Small intestine (tissue), 7 donors: Measurements from ENCODE around the gene ZMYND11. TPM values are rescaled to one million over a fixed set of nuclear protein-coding genes. Genes with fewer than 3 reads are reported as not detected.
A peak's percentile ranks its signal among the peaks of the same experiment; 100 is the strongest.
"Not testable (repeated sequence)": the region's sequence is repeated elsewhere in the genome, so short reads cannot be mapped to it uniquely, and the experiment has no call there.

Source experiments
- DNase-seq, 2 donors: peaks; one replicate each; pipeline versions ENCODE4 v3.0.0 to v3.0.0-alpha.2; 2013
- FAIRE-seq: peaks from 2 replicates; lab custom pipeline; 2012; peaks lifted over from hg19 to GRCh38; lab: Jason Lieb, UNC
- H3K27ac ChIP-seq, 3 donors: one replicate each; pipeline ENCODE4 v1.5.1; 2013; ENCODE audit warnings: low read length in 2 of 3, mild to moderate bottlenecking in 2 of 3, control low read depth in 1 of 3, inconsistent platforms in 1 of 3, low read depth in 1 of 3, moderate library complexity in 1 of 3
- H3K27me3 ChIP-seq, 3 donors: one replicate each; pipeline ENCODE4 v1.6.1; 2013; ENCODE audit warnings: low read length in 3 of 3, inconsistent platforms in 1 of 3; ENCODE audit not compliant: control insufficient read depth in 3 of 3, insufficient read depth in 3 of 3
- H3K36me3 ChIP-seq, 3 donors: one replicate each; pipeline ENCODE4 v1.6.1; 2013; ENCODE audit warnings: low read length in 3 of 3, inconsistent platforms in 1 of 3, low read depth in 1 of 3, mild to moderate bottlenecking in 1 of 3, moderate library complexity in 1 of 3; ENCODE audit not compliant: control insufficient read depth in 3 of 3, insufficient read depth in 2 of 3
- H3K4me1 ChIP-seq, 3 donors: one replicate each; pipeline ENCODE4 v1.6.1; 2013; ENCODE audit warnings: low read length in 2 of 3, inconsistent platforms in 1 of 3, low read depth in 1 of 3, mild to moderate bottlenecking in 1 of 3, moderate library complexity in 1 of 3; ENCODE audit not compliant: control insufficient read depth in 3 of 3, insufficient read depth in 2 of 3
- H3K4me3 ChIP-seq, 3 donors: one replicate each; pipeline ENCODE4 v1.5.1; 2013; ENCODE audit warnings: low read length in 3 of 3, control low read depth in 1 of 3, inconsistent platforms in 1 of 3, low read depth in 1 of 3, mild to moderate bottlenecking in 1 of 3, moderate library complexity in 1 of 3
- H3K9me3 ChIP-seq, 2 donors: one replicate each; pipeline ENCODE4 v1.6.1; 2013; ENCODE audit warnings: low read depth in 1 of 2, low read length in 1 of 2; ENCODE audit not compliant: control insufficient read depth in 2 of 2, insufficient read depth in 1 of 2
- WGBS, 3 donors: extraction: QIAGEN DNeasy Blood & Tissue Kit; methylation state at CpG; one replicate each; pipeline ENCODE4 v1.1.7; 2013; 5-methylcytosine and 5-hydroxymethylcytosine counted together
- polyA plus RNA-seq, 4 donors: library from polyadenylated mRNA; stranded (reverse) in 3 of 4; unstranded in 1 of 4; fragments of 200-250 nt in 3 of 4; fragments of 120-200 nt in 1 of 4; gene quantifications; one replicate each; pipeline versions ENCODE4 v1.2.1 to v1.2.3, GENCODE V29; 2013
- donor health status: healthy with polysubstance abuse.
- donor health status: control.
- donor health status: control.
- donor health status: Bipolar disorder and iron deficiency.
- donor health status: healthy.

The ZMYND11 gene
- polyA plus RNA-seq, 4 donors: 21.7 to 57.6 (median 27.0) TPM

- Histone ChIP-seq H3K27ac (no peak overlapping the region), H3K27me3 (no peaks in the 10 kb centered on the region), H3K4me1 (peaks cover 0 to 2% (median 0%) of the 10 kb centered on the region in 3 donors), H3K9me3 (peaks cover 0 to 4% of the 10 kb centered on the region in 2 donors), H3K36me3 (peaks cover 0 to 10% (median 5%) of the 10 kb centered on the region in 3 donors), H3K4me3 (no peak overlapping the region)
- DNase-seq: peak; percentile 16 to 31
- 25 to 45% (median 28%) methylated on average over 2 of the region's 2 CpGs for WGBS, 3 donors
- FAIRE-seq: peak; percentile 44
These were observed 43.0 kb downstream of the ZMYND11 start for GRCh38 chr10:178208-178607.

GRCh38 chr10:178723-179122, 43.5 kb downstream of the ZMYND11 start:
- peaks cover 0 to 2% (median 0%) of the 10 kb centered on the region in 3 donors for H3K4me1 ChIP-seq
- no peak overlapping the region for H3K4me3 ChIP-seq
- no peak for FAIRE-seq
- peaks cover 0 to 7% of the 10 kb centered on the region in 2 donors for H3K9me3 ChIP-seq
- H3K36me3 ChIP-seq: peaks cover 0 to 11% (median 7%) of the 10 kb centered on the region in 3 donors
- no peaks in the 10 kb centered on the region for H3K27me3 ChIP-seq
- no peak for DNase-seq
- H3K27ac ChIP-seq: no peak overlapping the region

DNA sequence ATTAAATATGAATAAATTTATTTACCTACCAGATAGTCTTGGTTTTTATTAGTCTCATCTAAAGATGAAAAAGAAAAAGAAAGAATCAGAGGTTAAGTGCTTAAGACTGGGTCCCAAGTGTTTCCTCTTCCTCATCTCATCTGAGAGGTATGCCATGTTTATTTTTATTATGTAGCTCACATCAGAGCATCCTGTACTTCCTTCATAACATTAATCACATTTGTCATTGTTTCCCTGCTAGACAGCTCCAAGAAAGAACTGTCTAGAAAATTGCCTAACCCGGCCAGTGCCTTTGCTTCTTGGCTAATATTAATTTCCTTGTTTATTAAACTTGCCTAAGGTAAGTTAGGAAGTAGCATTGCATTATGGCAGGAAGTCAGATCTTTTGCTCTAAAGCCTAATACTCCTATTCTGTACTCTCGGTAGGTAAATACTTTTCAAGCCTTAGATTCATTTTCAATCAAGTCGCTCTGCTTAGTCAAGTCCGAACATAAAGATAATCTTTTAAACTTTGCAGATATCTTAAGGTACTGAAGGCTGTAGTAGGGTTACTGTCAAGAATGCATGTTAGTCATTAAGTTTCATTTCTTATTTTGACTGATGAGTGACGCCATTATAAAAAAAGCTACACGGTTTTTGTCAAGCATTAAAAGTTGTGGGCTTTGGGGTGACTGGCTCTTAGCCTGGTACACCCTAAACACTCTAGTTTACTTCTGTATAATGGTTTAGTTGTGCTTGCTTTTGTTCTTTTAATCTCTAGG, 47.4 kb downstream of the ZMYND11 start:
- no peak for FAIRE-seq
- no peak for DNase-seq
- no peak overlapping the region for H3K27ac ChIP-seq
- H3K36me3 ChIP-seq: peaks cover 0 to 14% (median 7%) of the 10 kb centered on the region in 3 donors
- peaks cover 0 to 10% of the 10 kb centered on the region in 2 donors for H3K9me3 ChIP-seq
- no peak overlapping the region for H3K4me3 ChIP-seq
- 75 to 87% (median 79%) methylated on average over 6 of the region's 6 CpGs for WGBS, 3 donors
- peaks cover 0 to 2% (median 0%) of the 10 kb centered on the region in 3 donors for H3K4me1 ChIP-seq
- no peaks in the 10 kb centered on the region for H3K27me3 ChIP-seq

- DNase-seq (no peak), FAIRE-seq (no peak)
- H3K36me3 ChIP-seq: peaks cover 0 to 18% (median 7%) of the 10 kb centered on the region in 3 donors
- peaks cover 0 to under 1% (median 0%) of the 10 kb centered on the region in 3 donors for H3K4me1 ChIP-seq
- 86 to 90% (median 89%) methylated on average over 1 of the region's 1 CpG for WGBS, 3 donors
- H3K27ac ChIP-seq: no peak overlapping the region
- no peaks in the 10 kb centered on the region for H3K27me3 ChIP-seq
- no peak overlapping the region for H3K4me3 ChIP-seq
- H3K9me3 ChIP-seq: peaks cover 0 to 10% of the 10 kb centered on the region in 2 donors
These were observed 48.9 kb downstream of the ZMYND11 start for GRCh38 chr10:184174-184573.

- DNase-seq: no peak
- H3K9me3 ChIP-seq: peaks cover 0 to 10% of the 10 kb centered on the region in 2 donors
- peaks cover 0 to 18% (median 7%) of the 10 kb centered on the region in 3 donors for H3K36me3 ChIP-seq
- H3K4me3 ChIP-seq: no peak overlapping the region
- no peaks in the 10 kb centered on the region for H3K27me3 ChIP-seq
- no peak overlapping the region for H3K27ac ChIP-seq
- 92 to 98% (median 96%) methylated on average over 5 of the region's 5 CpGs for WGBS, 3 donors
- no peak for FAIRE-seq
- H3K4me1 ChIP-seq: no peaks in the 10 kb centered on the region
These were observed 49.7 kb downstream of the ZMYND11 start for GRCh38 chr10:184911-185310.

DNA sequence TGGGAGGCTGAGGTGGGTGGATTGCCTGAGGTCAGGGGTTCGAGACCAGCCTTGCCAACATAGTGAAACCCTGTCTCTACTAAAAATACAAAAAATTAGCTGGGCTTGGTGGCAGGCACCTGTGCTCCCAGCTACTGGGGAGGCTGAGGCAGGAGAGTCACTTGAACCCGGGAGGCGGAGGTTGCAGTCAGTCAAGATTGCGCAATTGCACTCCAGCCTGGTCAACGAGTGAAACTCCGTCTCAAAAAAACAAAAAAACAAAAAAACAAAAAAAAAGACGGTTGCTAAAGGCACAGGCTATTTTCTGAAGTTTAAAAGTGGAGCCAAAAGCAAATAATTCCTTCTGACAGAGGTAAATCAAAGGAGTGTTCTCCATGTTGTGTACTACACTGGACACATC, 50.3 kb downstream of the ZMYND11 start:
- not testable (repeated sequence) for H3K4me1 ChIP-seq, H3K4me3 ChIP-seq, FAIRE-seq, H3K27ac ChIP-seq, H3K27me3 ChIP-seq, DNase-seq, H3K9me3 ChIP-seq
- H3K36me3 ChIP-seq: peaks cover 0 to 17% (median 7%) of the 10 kb centered on the region in 3 donors
- 92 to 95% (median 95%) methylated on average over 7 of the region's 7 CpGs for WGBS, 3 donors

- no peak for FAIRE-seq
These were observed 51.7 kb downstream of the ZMYND11 start for GRCh38 chr10:186911-187310.

DNA sequence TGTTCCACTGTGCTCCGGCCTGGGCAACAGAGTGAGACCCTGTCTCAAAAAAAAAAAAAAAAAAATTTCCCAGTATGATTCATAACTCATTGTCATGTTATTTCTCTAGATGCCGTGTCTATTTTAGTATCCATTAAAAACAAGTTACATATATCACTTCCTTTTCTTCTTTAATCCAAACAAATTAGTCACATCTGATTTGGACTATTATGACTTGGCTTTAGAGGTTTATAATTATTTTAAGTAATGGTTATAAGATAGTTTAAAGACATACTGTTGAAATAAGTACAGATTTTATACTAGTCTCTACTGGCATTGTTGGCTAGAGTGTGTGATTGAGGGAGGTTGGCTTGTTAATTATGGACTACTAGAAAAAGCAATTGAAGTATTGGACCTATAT, 53.3 kb downstream of the ZMYND11 start:
- no peaks in the 10 kb centered on the region for H3K27me3 ChIP-seq
- H3K9me3 ChIP-seq: peaks cover 0 to 5% of the 10 kb centered on the region in 2 donors
- H3K4me3 ChIP-seq: no peak overlapping the region
- H3K4me1 ChIP-seq: no peaks in the 10 kb centered on the region
- FAIRE-seq (peak; percentile 44), DNase-seq (no peak)
- 76 to 85% (median 83%) methylated on average over 2 of the region's 2 CpGs for WGBS, 3 donors
- H3K36me3 ChIP-seq: peaks cover 0 to 10% (median 0%) of the 10 kb centered on the region in 3 donors
- H3K27ac ChIP-seq: no peak overlapping the region

More at GRCh38 chr10:186911-187310, 51.7 kb downstream of the ZMYND11 start:
- H3K4me1 ChIP-seq: no peaks in the 10 kb centered on the region
- DNase-seq: no peak
- peaks cover 0 to 10% of the 10 kb centered on the region in 2 donors for H3K9me3 ChIP-seq
- no peak overlapping the region for H3K27ac ChIP-seq
- H3K27me3 ChIP-seq: no peaks in the 10 kb centered on the region
- H3K4me3 ChIP-seq: no peak overlapping the region
- peaks cover 0 to 12% (median 3%) of the 10 kb centered on the region in 3 donors for H3K36me3 ChIP-seq
- WGBS, 3 donors: 94 to 98% (median 98%) methylated on average over 4 of the region's 4 CpGs
